ENCODE results near the gene DCP1A.
A peak's percentile ranks its signal among the peaks of the same experiment; 100 is the strongest.

GRCh38 chr3:53320697-53321096, 26.6 kb downstream of the DCP1A start:
- TF ChIP-seq CTCF (IDR thresholded peaks at IDR 0.05): peak in 7 of 12 donors; percentile 20 to 33 (median 28)
- no peak for TF ChIP-seq POLR2A (IDR thresholded peaks at IDR 0.05)
